ENCODE measurements around the gene INSYN1.

- TF ChIP-seq CTCF (IDR thresholded peaks at IDR 0.05; ENCODE audit: extremely low read depth in 1 of 2, insufficient read depth in 1 of 2, low read depth in 1 of 2, low read length in 2 of 2): no peak
- no peak for TF ChIP-seq POLR2AphosphoS5 (IDR thresholded peaks at IDR 0.05; ENCODE audit: insufficient read depth, low read depth, low read length)
- TF ChIP-seq JUN (IDR thresholded peaks at IDR 0.05; ENCODE audit: borderline replicate concordance, insufficient read depth, insufficient read length, low read depth): no peak
- no peak for TF ChIP-seq POLR2A (IDR thresholded peaks at IDR 0.05; ENCODE audit: low read depth, low read length)
- TF ChIP-seq EZH2 (IDR thresholded peaks at IDR 0.05; ENCODE audit: borderline replicate concordance, low read depth, low read length, severe bottlenecking): no peak
- no peak for TF ChIP-seq MYC (IDR thresholded peaks at IDR 0.05; ENCODE audit: low read depth, low read length)
- no peak for TF ChIP-seq MAX (IDR thresholded peaks at IDR 0.05; ENCODE audit: insufficient read depth, insufficient read length)
Measured at GRCh38 chr15:73732930-73733329, 20.2 kb downstream of the INSYN1 start.

All from endothelial cell of umbilical vein (primary cell).